ENCODE data around the gene ZAR1L. TPM values are rescaled to one million over a fixed set of nuclear protein-coding genes. Genes with fewer than 3 reads are reported as not detected.

The ZAR1L gene
- total and polyA plus RNA-seq, 2 of the 4 experiments (the other 2 are of a cell fraction): not detected

DNA sequence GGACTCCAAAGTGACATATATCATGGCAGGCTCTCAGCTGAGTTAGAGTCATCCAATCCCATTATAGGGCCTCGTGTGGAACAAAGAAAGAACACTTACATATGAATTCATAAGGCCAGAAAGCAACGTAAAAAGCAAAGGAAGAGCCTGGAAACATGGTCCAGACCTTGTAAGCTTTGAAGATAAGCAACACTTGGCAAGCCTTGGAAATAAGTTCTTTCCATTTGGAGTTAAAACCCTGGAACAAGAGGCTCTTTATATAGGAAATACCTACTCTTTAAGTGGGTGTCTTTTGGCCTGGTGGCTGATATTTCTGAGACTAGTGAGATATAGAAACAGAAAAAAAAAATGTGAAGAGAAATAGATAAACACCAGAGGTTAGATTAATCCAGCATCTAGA, 49.4 kb downstream of the ZAR1L start:
- CTCF ChIA-PET: no interaction called here
- no peak overlapping the region for H2AK5ac ChIP-seq (ENCODE audit: low read depth, low read length)

More for the DNA sequence above, 49.4 kb downstream of the ZAR1L start:
- Histone ChIP-seq H4K20me1 (ENCODE audit: insufficient read depth, low read length) (no peaks in the 10 kb centered on the region), H2BK15ac (ENCODE audit: low read depth, low read length) (no peak overlapping the region), H3K4me3 (ENCODE audit: insufficient read depth, low read depth, low read length) (no peak overlapping the region), H4K5ac (ENCODE audit: low read depth, low read length) (no peak overlapping the region), H3K4ac (ENCODE audit: low read depth, low read length) (no peak overlapping the region), H3K9ac (ENCODE audit: low read depth, low read length) (no peak overlapping the region), H3K18ac (ENCODE audit: low read depth, low read length) (no peak overlapping the region), H3K4me2 (ENCODE audit: low read depth, low read length) (no peak overlapping the region), H3K23ac (ENCODE audit: low read depth, low read length) (no peak overlapping the region), H3K56ac (ENCODE audit: extremely low read depth, insufficient read depth, low read length) (no peak overlapping the region), H2BK120ac (ENCODE audit: low read depth, low read length) (no peak overlapping the region), H2AK9ac (replicated peaks; ENCODE audit: low read depth, low read length, poor library complexity) (no peak overlapping the region), H3K36me3 (ENCODE audit: control insufficient read depth, insufficient read depth, low read length) (peaks cover 9% of the 10 kb centered on the region; the same call in 1 of the 2 replicates), H3K27me3 (ENCODE audit: control insufficient read depth, insufficient read depth, low read length) (no peaks in the 10 kb centered on the region), H2BK20ac (ENCODE audit: low read depth, low read length) (no peak overlapping the region), H3K79me1 (ENCODE audit: low read depth in 1 of 2, low read length in 2 of 2) (no peaks in the 10 kb centered on the region), H3K14ac (replicated peaks; ENCODE audit: low read depth, low read length) (no peak overlapping the region), H3K9me3 (ENCODE audit: control insufficient read depth, insufficient read depth, low read length) (no peaks in the 10 kb centered on the region), H3K4me1 (ENCODE audit: control insufficient read depth, insufficient read depth, low read length) (peaks cover 10% of the 10 kb centered on the region), H2BK5ac (ENCODE audit: low read depth, low read length, poor library complexity, severe bottlenecking) (no peak overlapping the region), H4K8ac (ENCODE audit: low read depth in 2 of 2, low read length in 2 of 2) (no peak overlapping the region), H2AFZ (replicated peaks; ENCODE audit: low read length, poor library complexity) (no peak overlapping the region), H3K9me1 (ENCODE audit: insufficient read depth, low read length) (peaks cover 17% of the 10 kb centered on the region), H3K27ac (ENCODE audit: insufficient read depth, low read length) (no peak overlapping the region), H4K91ac (ENCODE audit: insufficient read depth, low read depth, low read length) (no peak overlapping the region)
- ATAC-seq (ENCODE audit: low read depth): no peak
- WGBS, 2 experiments (ENCODE audit: extremely low coverage in 2 of 2, insufficient read length in 1 of 2): no CpG with 5 or more reads among the region's 2 CpGs
- POLR2A ChIA-PET (ENCODE audit: unreplicated experiment): no interaction called here
- no peak for TF ChIP-seq MXI1 (IDR thresholded peaks at IDR 0.05; ENCODE audit: borderline replicate concordance, low read depth, low read length)
- TF ChIP-seq RAD21 (IDR thresholded peaks at IDR 0.05; ENCODE audit: low read length): no peak
- TF ChIP-seq FOS (IDR thresholded peaks at IDR 0.05; ENCODE audit: low read depth, low read length): no peak
- TF ChIP-seq BHLHE40 (IDR thresholded peaks at IDR 0.05; ENCODE audit: low read depth, low read length): no peak
- no peak for TF ChIP-seq POLR2A (IDR thresholded peaks at IDR 0.05; ENCODE audit: low read depth, low read length)
- no peak for TF ChIP-seq SMC3 (IDR thresholded peaks at IDR 0.05; ENCODE audit: low read depth, low read length)
- TF ChIP-seq, protein P1, sequence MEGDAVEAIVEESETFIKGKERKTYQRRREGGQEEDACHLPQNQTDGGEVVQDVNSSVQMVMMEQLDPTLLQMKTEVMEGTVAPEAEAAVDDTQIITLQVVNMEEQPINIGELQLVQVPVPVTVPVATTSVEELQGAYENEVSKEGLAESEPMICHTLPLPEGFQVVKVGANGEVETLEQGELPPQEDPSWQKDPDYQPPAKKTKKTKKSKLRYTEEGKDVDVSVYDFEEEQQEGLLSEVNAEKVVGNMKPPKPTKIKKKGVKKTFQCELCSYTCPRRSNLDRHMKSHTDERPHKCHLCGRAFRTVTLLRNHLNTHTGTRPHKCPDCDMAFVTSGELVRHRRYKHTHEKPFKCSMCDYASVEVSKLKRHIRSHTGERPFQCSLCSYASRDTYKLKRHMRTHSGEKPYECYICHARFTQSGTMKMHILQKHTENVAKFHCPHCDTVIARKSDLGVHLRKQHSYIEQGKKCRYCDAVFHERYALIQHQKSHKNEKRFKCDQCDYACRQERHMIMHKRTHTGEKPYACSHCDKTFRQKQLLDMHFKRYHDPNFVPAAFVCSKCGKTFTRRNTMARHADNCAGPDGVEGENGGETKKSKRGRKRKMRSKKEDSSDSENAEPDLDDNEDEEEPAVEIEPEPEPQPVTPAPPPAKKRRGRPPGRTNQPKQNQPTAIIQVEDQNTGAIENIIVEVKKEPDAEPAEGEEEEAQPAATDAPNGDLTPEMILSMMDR (conservative IDR thresholded peaks at IDR 0.05; ENCODE audit: low read depth, low read length): no peak
- no peak for TF ChIP-seq NFE2L2 (IDR thresholded peaks at IDR 0.05; ENCODE audit: low read depth, low read length)
- TF ChIP-seq MAZ (IDR thresholded peaks at IDR 0.05; ENCODE audit: borderline replicate concordance, low read depth, low read length): no peak
- TF ChIP-seq, protein P2, sequence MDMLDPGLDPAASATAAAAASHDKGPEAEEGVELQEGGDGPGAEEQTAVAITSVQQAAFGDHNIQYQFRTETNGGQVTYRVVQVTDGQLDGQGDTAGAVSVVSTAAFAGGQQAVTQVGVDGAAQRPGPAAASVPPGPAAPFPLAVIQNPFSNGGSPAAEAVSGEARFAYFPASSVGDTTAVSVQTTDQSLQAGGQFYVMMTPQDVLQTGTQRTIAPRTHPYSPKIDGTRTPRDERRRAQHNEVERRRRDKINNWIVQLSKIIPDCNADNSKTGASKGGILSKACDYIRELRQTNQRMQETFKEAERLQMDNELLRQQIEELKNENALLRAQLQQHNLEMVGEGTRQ (IDR thresholded peaks at IDR 0.05; ENCODE audit: low read depth, low read length): no peak
- no peak for TF ChIP-seq RCOR1 (IDR thresholded peaks at IDR 0.05; ENCODE audit: insufficient replicate concordance, low read length)
- TF ChIP-seq CHD1 (IDR thresholded peaks at IDR 0.05; ENCODE audit: low read depth, low read length): no peak
- TF ChIP-seq RFX5 (IDR thresholded peaks at IDR 0.05; ENCODE audit: low read depth, low read length): no peak
- TF ChIP-seq, protein P3, sequence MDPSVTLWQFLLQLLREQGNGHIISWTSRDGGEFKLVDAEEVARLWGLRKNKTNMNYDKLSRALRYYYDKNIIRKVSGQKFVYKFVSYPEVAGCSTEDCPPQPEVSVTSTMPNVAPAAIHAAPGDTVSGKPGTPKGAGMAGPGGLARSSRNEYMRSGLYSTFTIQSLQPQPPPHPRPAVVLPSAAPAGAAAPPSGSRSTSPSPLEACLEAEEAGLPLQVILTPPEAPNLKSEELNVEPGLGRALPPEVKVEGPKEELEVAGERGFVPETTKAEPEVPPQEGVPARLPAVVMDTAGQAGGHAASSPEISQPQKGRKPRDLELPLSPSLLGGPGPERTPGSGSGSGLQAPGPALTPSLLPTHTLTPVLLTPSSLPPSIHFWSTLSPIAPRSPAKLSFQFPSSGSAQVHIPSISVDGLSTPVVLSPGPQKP (IDR thresholded peaks at IDR 0.05; ENCODE audit: borderline replicate concordance, low read depth, low read length): no peak
- TF ChIP-seq CEBPB (IDR thresholded peaks at IDR 0.05; ENCODE audit: low read depth, low read length): no peak
- TF ChIP-seq MAFK (IDR thresholded peaks at IDR 0.05; ENCODE audit: low read depth, low read length): no peak
- dilution Hi-C loops (cut with HindIII; ENCODE audit: low sequenced_read_pairs, unreplicated experiment): no loop called here
- DNase-seq: no peak
- in situ Hi-C loops (cut with MboI; ENCODE audit: low sequenced_read_pairs): no loop called here
- intact Hi-C loops (cut with micrococcal nuclease): no loop called here
- no TSS peak for BruUV-seq (replicated peaks)
